Body of pancreas (tissue), 4 donors: ENCODE measurements around the gene ADGRA3.
A peak's percentile ranks its signal among the peaks of the same experiment; 100 is the strongest.

Source experiments
- CTCF ChIP-seq, 7 experiments: fragments of 450-650 bp in 4 of 7; fragments of 200-600 bp in 3 of 7; sonication (generic) in 3 of 7; IDR thresholded peaks; one replicate each; pipeline ENCODE4 v1.5.1; 2016 to 2019; ENCODE audit warnings: antibody characterized with exemption in 7 of 7
- POLR2A ChIP-seq, 3 donors: fragments of 450-650 bp; IDR thresholded peaks; one replicate each; pipeline ENCODE4 v1.6.1; 2016; ENCODE audit warnings: antibody characterized with exemption in 3 of 3, mild to moderate bottlenecking in 2 of 3

- peak; percentile 54 to 81 (median 69) for TF ChIP-seq CTCF (IDR thresholded peaks at IDR 0.05)
- TF ChIP-seq POLR2A (IDR thresholded peaks at IDR 0.05) = no peak
These were observed 126.5 kb downstream of the ADGRA3 start for GRCh38 chr4:22389240-22389870.
